Femur (tissue), 1 donor: ENCODE data around the gene VIT.
A peak's percentile ranks its signal among the peaks of the same experiment; 100 is the strongest.

Experiments
- DNase-seq: peaks from one replicate; pipeline ENCODE4 v3.0.0-alpha.2; 2017

The VIT gene

GRCh38 chr2:36696533-36696932 lies at the start of gene VIT:
TSS of gene VIT (plus strand) at chr2:36696707. CDS start at chr2:36716371, 19,664 bp downstream.
- no peak for DNase-seq

GRCh38 chr2:36650031-36650829 lies 46.3 kb upstream of the VIT start:
- DNase-seq, result no peak

- DNase-seq, result no peak
Observed at GRCh38 chr2:36653155-36653554, 43.4 kb upstream of the VIT start.

- DNase-seq, result no peak
Observed at GRCh38 chr2:36653967-36654694, 42.4 kb upstream of the VIT start.

GRCh38 chr2:36655453-36655852 lies 41.1 kb upstream of the VIT start:
- DNase-seq, result no peak

- no peak for DNase-seq
Observed at GRCh38 chr2:36657703-36658102, 38.8 kb upstream of the VIT start.

- no peak for DNase-seq
Observed at GRCh38 chr2:36658277-36658748, 38.2 kb upstream of the VIT start.

- no peak for DNase-seq
Observed at GRCh38 chr2:36659218-36659617, 37.3 kb upstream of the VIT start.

GRCh38 chr2:36659872-36660312 lies 36.6 kb upstream of the VIT start:
- DNase-seq, result no peak

GRCh38 chr2:36662638-36663037 lies 33.9 kb upstream of the VIT start:
- DNase-seq, result no peak

- no peak for DNase-seq
Observed at GRCh38 chr2:36663295-36663694, 33.2 kb upstream of the VIT start.

GRCh38 chr2:36663851-36664695 lies 32.4 kb upstream of the VIT start:
- no peak for DNase-seq

GRCh38 chr2:36664696-36665076 lies 31.8 kb upstream of the VIT start:
- DNase-seq, result no peak

GRCh38 chr2:36667931-36668330 lies 28.6 kb upstream of the VIT start:
- peak; percentile 50 for DNase-seq

- no peak for DNase-seq
Observed at GRCh38 chr2:36670881-36671595, 25.5 kb upstream of the VIT start.

GRCh38 chr2:36671731-36672130 lies 24.8 kb upstream of the VIT start:
- DNase-seq, result no peak

- DNase-seq, result no peak
Observed at GRCh38 chr2:36672199-36672598, 24.3 kb upstream of the VIT start.

- no peak for DNase-seq
Observed at GRCh38 chr2:36675579-36676282, 20.8 kb upstream of the VIT start.

- no peak for DNase-seq
Observed at GRCh38 chr2:36676364-36676763, 20.1 kb upstream of the VIT start.

GRCh38 chr2:36677386-36677785 lies 19.1 kb upstream of the VIT start:
- DNase-seq, result no peak

- DNase-seq, result no peak
Observed at GRCh38 chr2:36677996-36678605, 18.4 kb upstream of the VIT start.
